HG02885 (cell line): ENCODE data around the gene ETFB.

ENCODE experiments used
- ATAC-seq: cut with Tn5 transposase; IDR thresholded peaks from one replicate; pipeline ENCODE4 v1.9.1; 2021; ENCODE audit warnings: mild to moderate bottlenecking; ENCODE audit not compliant: unreplicated experiment, poor library complexity

ETFB gene

GRCh38 chr19:51301266-51301665 lies 64.9 kb downstream of the ETFB start:
- no peak for ATAC-seq

GRCh38 chr19:51297406-51297805 lies 68.8 kb downstream of the ETFB start:
- no peak for ATAC-seq

GRCh38 chr19:51296336-51297093 lies 69.7 kb downstream of the ETFB start:
- ATAC-seq = no peak

GRCh38 chr19:51295382-51296126 lies 70.6 kb downstream of the ETFB start:
- ATAC-seq = no peak
